Parathyroid adenoma (tissue), 2 donors: ENCODE results near the gene NANOGP8.

Experiments used
- H2AFZ ChIP-seq: fragments of 300-600 bp; sonication (generic); one replicate; pipeline ENCODE4 v1.7.0; 2017; ENCODE audit warnings: antibody characterized with exemption, mild to moderate bottlenecking
- H3K27ac ChIP-seq: fragments of 300-600 bp; sonication (generic); one replicate; pipeline ENCODE4 v1.7.0; 2017
- H3K27me3 ChIP-seq: fragments of 300-600 bp; sonication (generic); one replicate; pipeline ENCODE4 v1.7.0; 2017; ENCODE audit warnings: low read length; ENCODE audit not compliant: control insufficient read depth, insufficient read depth
- H3K36me3 ChIP-seq: fragments of 300-600 bp; sonication (generic); one replicate; pipeline ENCODE4 v1.7.0; 2017; ENCODE audit warnings: low read length; ENCODE audit not compliant: control insufficient read depth, insufficient read depth
- H3K4me1 ChIP-seq: fragments of 300-600 bp; sonication (generic); one replicate; pipeline ENCODE4 v1.7.0; 2017; ENCODE audit warnings: control low read depth
- H3K4me2 ChIP-seq: fragments of 300-600 bp; sonication (generic); one replicate; pipeline ENCODE4 v1.7.0; 2017; ENCODE audit warnings: low read length
- H3K4me3 ChIP-seq: fragments of 300-600 bp; sonication (generic); one replicate; pipeline ENCODE4 v1.7.0; 2017; ENCODE audit warnings: low read depth, low read length
- H3K79me2 ChIP-seq: fragments of 300-600 bp; sonication (generic); one replicate; pipeline ENCODE4 v1.7.0; 2017; ENCODE audit warnings: control low read depth
- H3K9ac ChIP-seq: fragments of 300-600 bp; sonication (generic); one replicate; pipeline ENCODE4 v1.7.0; 2017; ENCODE audit warnings: mild to moderate bottlenecking
- H3K9me3 ChIP-seq: fragments of 300-600 bp; sonication (generic); one replicate; pipeline ENCODE4 v1.7.0; 2017; ENCODE audit warnings: low read length; ENCODE audit not compliant: control insufficient read depth
- CTCF ChIP-seq: fragments of 300-600 bp; sonication (generic); IDR thresholded peaks from one replicate; pipeline ENCODE4 v1.7.0; 2017; ENCODE audit warnings: antibody characterized with exemption, mild to moderate bottlenecking
- donor health status: primary hyperparathyroidism.

The NANOGP8 gene

DNA sequence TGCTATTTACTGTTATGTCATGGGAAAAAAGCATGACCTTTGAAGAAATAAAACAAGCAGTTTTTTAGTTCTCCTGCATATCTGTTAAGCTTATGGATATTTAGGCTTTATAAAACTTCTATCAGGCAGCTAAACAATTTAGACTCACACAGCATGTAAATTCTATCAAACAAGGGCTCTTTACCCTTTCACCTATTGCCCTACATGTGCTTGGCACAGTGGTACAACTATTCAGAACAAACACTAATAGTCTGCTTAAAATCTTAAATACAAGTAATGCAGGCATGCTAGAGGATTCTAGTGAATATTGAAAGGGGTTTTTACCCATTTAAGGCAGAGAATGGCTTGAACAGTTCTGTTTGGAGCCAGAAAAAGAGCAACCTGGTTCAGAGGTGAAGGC is 23.4 kb upstream of the NANOGP8 start:
- no peaks in the 10 kb centered on the region for H3K27me3 ChIP-seq
- H3K4me1 ChIP-seq: no peaks in the 10 kb centered on the region
- no peak overlapping the region for H3K4me3 ChIP-seq
- no peaks in the 10 kb centered on the region for H3K79me2 ChIP-seq
- H3K9ac ChIP-seq: no peak overlapping the region
- H2AFZ ChIP-seq: no peak overlapping the region
- TF ChIP-seq CTCF: no peak
- no peaks in the 10 kb centered on the region for H3K36me3 ChIP-seq
- H3K4me2 ChIP-seq: no peak overlapping the region
- no peak overlapping the region for H3K27ac ChIP-seq
- no peaks in the 10 kb centered on the region for H3K9me3 ChIP-seq

GRCh38 chr15:35107561-35107960 is 22.5 kb upstream of the NANOGP8 start:
- no peak overlapping the region for H3K9ac ChIP-seq
- no peaks in the 10 kb centered on the region for H3K4me1 ChIP-seq
- H3K9me3 ChIP-seq: no peaks in the 10 kb centered on the region
- no peak overlapping the region for H3K4me2 ChIP-seq
- no peaks in the 10 kb centered on the region for H3K79me2 ChIP-seq
- no peak overlapping the region for H3K4me3 ChIP-seq
- H2AFZ ChIP-seq: no peak overlapping the region
- H3K36me3 ChIP-seq: no peaks in the 10 kb centered on the region
- no peak overlapping the region for H3K27ac ChIP-seq
- no peaks in the 10 kb centered on the region for H3K27me3 ChIP-seq
- TF ChIP-seq CTCF: no peak

- Histone ChIP-seq H3K27me3 (no peaks in the 10 kb centered on the region), H2AFZ (no peak overlapping the region), H3K79me2 (no peaks in the 10 kb centered on the region), H3K27ac (no peak overlapping the region), H3K4me2 (no peak overlapping the region), H3K9ac (no peak overlapping the region), H3K9me3 (no peaks in the 10 kb centered on the region), H3K4me1 (no peaks in the 10 kb centered on the region), H3K4me3 (no peak overlapping the region), H3K36me3 (no peaks in the 10 kb centered on the region)
- no peak for TF ChIP-seq CTCF
Measured at GRCh38 chr15:35107122-35107521, 22.0 kb upstream of the NANOGP8 start.

GRCh38 chr15:35104526-35105147 is 19.5 kb upstream of the NANOGP8 start:
- no peak for TF ChIP-seq CTCF
- Histone ChIP-seq H3K9ac (no peak overlapping the region), H3K4me1 (no peaks in the 10 kb centered on the region), H3K79me2 (no peaks in the 10 kb centered on the region), H3K4me3 (no peak overlapping the region), H3K36me3 (no peaks in the 10 kb centered on the region), H3K27ac (no peak overlapping the region), H3K27me3 (no peaks in the 10 kb centered on the region), H3K9me3 (no peaks in the 10 kb centered on the region), H2AFZ (no peak overlapping the region), H3K4me2 (no peak overlapping the region)

- H3K9me3 ChIP-seq: no peaks in the 10 kb centered on the region
- no peak overlapping the region for H2AFZ ChIP-seq
- no peak for TF ChIP-seq CTCF
- H3K27ac ChIP-seq: no peak overlapping the region
- H3K4me1 ChIP-seq: no peaks in the 10 kb centered on the region
- no peak overlapping the region for H3K4me3 ChIP-seq
- no peaks in the 10 kb centered on the region for H3K27me3 ChIP-seq
- no peaks in the 10 kb centered on the region for H3K36me3 ChIP-seq
- no peak overlapping the region for H3K9ac ChIP-seq
- H3K79me2 ChIP-seq: no peaks in the 10 kb centered on the region
- no peak overlapping the region for H3K4me2 ChIP-seq
Measured at GRCh38 chr15:35102186-35102585, 17.1 kb upstream of the NANOGP8 start.
